Inferior parietal cortex (tissue), 1 donor: ENCODE measurements around the gene CISD3.

Experiments
- DNase-seq: peaks from one replicate; pipeline ENCODE4 v3.0.0-alpha.2; 2016; ENCODE audit errors: extremely low spot score

CISD3 gene

DNA sequence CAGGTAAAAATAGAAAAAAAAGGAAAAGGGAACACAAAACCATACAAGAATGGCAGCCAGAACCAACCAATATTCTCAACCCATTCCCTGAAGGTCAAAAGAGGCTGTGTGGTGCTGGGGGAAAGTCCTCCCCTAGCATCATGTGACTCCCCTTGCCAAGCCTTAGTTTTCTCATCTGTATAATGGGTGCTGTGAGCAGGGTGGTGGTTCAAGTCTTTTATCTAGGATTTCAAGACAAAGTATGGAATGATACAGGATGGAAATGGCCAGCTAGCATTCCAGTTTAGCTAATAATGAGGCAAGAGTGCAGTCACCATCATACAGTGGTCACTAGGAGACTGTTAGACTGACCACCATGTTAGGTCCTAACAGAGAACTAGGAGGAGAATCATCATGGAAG lies 43.1 kb downstream of the CISD3 start:
- no peak for DNase-seq

GRCh38 chr17:38777641-38778250 lies 47.6 kb downstream of the CISD3 start:
- no peak for DNase-seq

GRCh38 chr17:38779965-38780752 lies 50.0 kb downstream of the CISD3 start:
- DNase-seq = no peak

GRCh38 chr17:38783227-38783626 lies 53.1 kb downstream of the CISD3 start:
- no peak for DNase-seq
